Natural killer cell (primary cell): ENCODE results near the gene CCDC7. TPM values are rescaled to one million over a fixed set of nuclear protein-coding genes. Genes with fewer than 3 reads are reported as not detected.
A peak's percentile ranks its signal among the peaks of the same experiment; 100 is the strongest.
"Not testable (repeated sequence)": the region's sequence is repeated elsewhere in the genome, so short reads cannot be mapped to it uniquely, and the experiment has no call there.

ENCODE experiments used
- ATAC-seq, 3 donors: fragments of 150-1000 bp in 2 of 3; fragments of 200-7000 bp in 1 of 3; cut with Tn5 transposase; 1 replicate in 1 of 3; 2 replicates in 2 of 3; pipeline ENCODE4 v1.10.0; 2021; ENCODE audit warnings: mild to moderate bottlenecking in 2 of 3, moderate library complexity in 2 of 3
- DNase-seq, 2 donors: peaks; one replicate each; pipeline versions ENCODE4 v3.0.0 to v3.0.0-alpha.2; 2013 to 2021; ENCODE audit warnings: mixed read lengths in 1 of 2
- H3K27ac ChIP-seq: one replicate; pipeline ENCODE4 v1.5.1; 2013; ENCODE audit warnings: mild to moderate bottlenecking, low read length
- H3K27me3 ChIP-seq: one replicate; pipeline ENCODE4 v1.6.1; 2013; ENCODE audit warnings: low read length; ENCODE audit not compliant: control insufficient read depth, insufficient read depth
- H3K36me3 ChIP-seq: one replicate; pipeline ENCODE4 v1.6.1; 2013; ENCODE audit warnings: low read length; ENCODE audit not compliant: control insufficient read depth, insufficient read depth
- H3K4me1 ChIP-seq: one replicate; pipeline ENCODE4 v1.6.1; 2013; ENCODE audit warnings: low read length; ENCODE audit not compliant: control insufficient read depth, insufficient read depth
- H3K4me3 ChIP-seq: one replicate; pipeline ENCODE4 v1.5.1; 2013; ENCODE audit warnings: low read length
- H3K9me3 ChIP-seq: one replicate; pipeline ENCODE4 v1.6.1; 2013; ENCODE audit warnings: low read length; ENCODE audit not compliant: control insufficient read depth, insufficient read depth
- H3K27ac Mint-ChIP-seq, 2 donors: one replicate each; pipeline ENCODE4 v1.8.0; 2022; ENCODE audit warnings: mild to moderate bottlenecking in 2 of 2, mixed read lengths in 2 of 2, moderate library complexity in 1 of 2
- H3K27me3 Mint-ChIP-seq, 2 donors: one replicate each; pipeline ENCODE4 v1.8.0; 2022; ENCODE audit warnings: low read depth in 2 of 2, mixed read lengths in 2 of 2
- H3K36me3 Mint-ChIP-seq: one replicate; pipeline ENCODE4 v1.8.0; 2022; ENCODE audit warnings: mixed read lengths
- H3K4me1 Mint-ChIP-seq, 2 donors: one replicate each; pipeline ENCODE4 v1.8.0; 2022; ENCODE audit warnings: mixed read lengths in 2 of 2
- H3K4me3 Mint-ChIP-seq: one replicate; pipeline ENCODE4 v1.8.0; 2022; ENCODE audit warnings: mild to moderate bottlenecking, moderate library complexity, mixed read lengths
- H3K9me3 Mint-ChIP-seq, 2 donors: one replicate each; pipeline ENCODE4 v1.8.0; 2022; ENCODE audit warnings: mixed read lengths in 2 of 2
- CTCF ChIP-seq: fragments of 200-600 bp; IDR thresholded peaks from one replicate; pipeline ENCODE4 v1.8.0; 2022; ENCODE audit warnings: antibody characterized with exemption
- WGBS: methylation state at CpG from one replicate; pipeline ENCODE4 v1.1.7; 2013; ENCODE audit warnings: missing lambda C conversion rate; ENCODE audit not compliant: insufficient coverage; 5-methylcytosine and 5-hydroxymethylcytosine counted together
- intact Hi-C: fragments of 100-400 bp; cut with micrococcal nuclease; formaldehyde crosslinking; loops from one replicate; pipeline ENCODE4 v1.14.2; 2022
- total RNA-seq, 4 donors: library from RNA; stranded (reverse); fragments of 120-200 nt in 1 of 4; gene quantifications; one replicate each; pipeline versions ENCODE4 v1.2.3 to v1.2.4, GENCODE V29; 2013 to 2022

Gene CCDC7
- total RNA-seq, 3 donors from 2014 or later (not counting 1 experiment from before 2014, with no cell fraction given) = 39.0 to 51.1 (median 42.8) TPM

- Histone ChIP-seq H3K4me3 (no peak overlapping the region), H3K36me3 (no peaks in the 10 kb centered on the region), H3K27ac (no peak overlapping the region), H3K27me3 (no peaks in the 10 kb centered on the region), H3K9me3 (no peaks in the 10 kb centered on the region), H3K4me1 (no peaks in the 10 kb centered on the region)
- no peak for DNase-seq
- Mint-ChIP-seq H3K27ac (no peak overlapping the region), H3K27me3 (no peaks in the 10 kb centered on the region), H3K9me3 (peaks cover 0 to 4% of the 10 kb centered on the region in 2 donors), H3K36me3 (peaks cover 7% of the 10 kb centered on the region), H3K4me1 (no peaks in the 10 kb centered on the region), H3K4me3 (no peak overlapping the region)
- intact Hi-C loops = no loop called here
- no peak for ATAC-seq
- TF ChIP-seq CTCF = no peak
These were observed 342.4 kb downstream of the CCDC7 start for GRCh38 chr10:32788359-32788758.

GRCh38 chr10:32790483-32790882, 344.5 kb downstream of the CCDC7 start:
- Histone ChIP-seq H3K4me1 (no peaks in the 10 kb centered on the region), H3K27ac (no peak overlapping the region), H3K36me3 (no peaks in the 10 kb centered on the region), H3K9me3 (no peaks in the 10 kb centered on the region), H3K4me3 (no peak overlapping the region), H3K27me3 (no peaks in the 10 kb centered on the region)
- WGBS = 94% methylated on average over 1 of the region's 1 CpG
- Mint-ChIP-seq H3K4me1 (no peaks in the 10 kb centered on the region), H3K36me3 (peaks cover 7% of the 10 kb centered on the region), H3K27me3 (peaks cover 0 to 8% of the 10 kb centered on the region in 2 donors), H3K27ac (no peak overlapping the region), H3K4me3 (no peak overlapping the region), H3K9me3 (peaks cover 0 to 4% of the 10 kb centered on the region in 2 donors)
- TF ChIP-seq CTCF = no peak
- intact Hi-C loops = no loop called here
- DNase-seq = no peak
- ATAC-seq = no peak

GRCh38 chr10:32793033-32793432, 347.1 kb downstream of the CCDC7 start:
- peaks cover 0 to 4% of the 10 kb centered on the region in 2 donors for H3K9me3 Mint-ChIP-seq
- H3K36me3 Mint-ChIP-seq = peaks cover 7% of the 10 kb centered on the region
- ATAC-seq (no peak), DNase-seq (no peak)
- Histone ChIP-seq H3K4me3 (no peak overlapping the region), H3K27me3 (no peaks in the 10 kb centered on the region), H3K9me3 (no peaks in the 10 kb centered on the region), H3K27ac (no peak overlapping the region), H3K4me1 (no peaks in the 10 kb centered on the region), H3K36me3 (no peaks in the 10 kb centered on the region)
- intact Hi-C loops = no loop called here
- peaks cover 0 to 8% of the 10 kb centered on the region in 2 donors for H3K27me3 Mint-ChIP-seq
- no peak for TF ChIP-seq CTCF
- H3K27ac Mint-ChIP-seq = no peak overlapping the region
- H3K4me3 Mint-ChIP-seq = no peak overlapping the region
- H3K4me1 Mint-ChIP-seq = no peaks in the 10 kb centered on the region

- intact Hi-C loops = loop anchor here (1.0 kb wide), 2 partner anchors 213 to 360 kb away; no protein-coding TSS in a partner anchor
- DNase-seq (peak in 1 of 2 donors; percentile 66), ATAC-seq (peak in 2 of 3 donors; percentile 61)
- H3K36me3 ChIP-seq = no peaks in the 10 kb centered on the region
- H3K4me1 ChIP-seq = no peaks in the 10 kb centered on the region
- Mint-ChIP-seq H3K36me3 (no peaks in the 10 kb centered on the region), H3K27ac (no peak overlapping the region), H3K4me1 (no peaks in the 10 kb centered on the region), H3K4me3 (no peak overlapping the region), H3K27me3 (peaks cover 0 to 8% of the 10 kb centered on the region in 2 donors), H3K9me3 (no peaks in the 10 kb centered on the region)
- H3K9me3 ChIP-seq = no peaks in the 10 kb centered on the region
- peak; percentile 85 for TF ChIP-seq CTCF
- H3K27me3 ChIP-seq = no peaks in the 10 kb centered on the region
- 100% methylated on average over 1 of the region's 2 CpGs for WGBS
- no peak overlapping the region for H3K27ac ChIP-seq
- H3K4me3 ChIP-seq = no peak overlapping the region
These were observed 349.8 kb downstream of the CCDC7 start for GRCh38 chr10:32795598-32796183.

- H3K9me3 Mint-ChIP-seq, H3K9me3 ChIP-seq, H3K27ac Mint-ChIP-seq, H3K36me3 ChIP-seq, H3K27me3 ChIP-seq, H3K4me1 ChIP-seq, H3K27me3 Mint-ChIP-seq, H3K27ac ChIP-seq, H3K4me3 Mint-ChIP-seq, intact Hi-C loops, ATAC-seq, H3K36me3 Mint-ChIP-seq, H3K4me1 Mint-ChIP-seq, DNase-seq, H3K4me3 ChIP-seq: not testable (repeated sequence)
- WGBS = 71% methylated on average over 1 of the region's 3 CpGs
These were observed 351.5 kb downstream of the CCDC7 start for GRCh38 chr10:32797393-32797792.
